Measurements from ENCODE around the gene BDH1.

Gene BDH1

DNA sequence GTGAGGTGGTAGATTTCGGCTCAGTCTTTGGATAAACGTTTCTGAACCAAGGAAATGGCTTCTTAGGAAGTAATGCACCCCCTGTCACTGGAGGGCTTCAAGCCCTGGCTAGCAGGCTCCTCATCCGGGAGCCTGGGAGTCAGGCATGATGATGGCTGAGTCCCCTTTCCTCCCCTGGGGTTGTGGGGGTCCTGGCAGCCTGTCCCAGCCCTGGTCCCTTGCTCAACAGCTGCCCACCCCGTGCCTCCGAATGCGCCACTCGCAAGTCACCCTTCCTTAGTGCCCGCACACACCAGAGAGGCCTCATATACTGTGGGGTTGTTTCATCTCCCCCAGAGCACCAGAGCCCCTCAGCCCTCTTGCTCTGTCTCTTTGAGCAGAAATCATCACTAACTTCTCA is 48.2 kb downstream of the BDH1 start:
- DNase-seq (ENCODE audit: low read depth in 4 of 4, low spot score in 1 of 4), result no peak

DNA sequence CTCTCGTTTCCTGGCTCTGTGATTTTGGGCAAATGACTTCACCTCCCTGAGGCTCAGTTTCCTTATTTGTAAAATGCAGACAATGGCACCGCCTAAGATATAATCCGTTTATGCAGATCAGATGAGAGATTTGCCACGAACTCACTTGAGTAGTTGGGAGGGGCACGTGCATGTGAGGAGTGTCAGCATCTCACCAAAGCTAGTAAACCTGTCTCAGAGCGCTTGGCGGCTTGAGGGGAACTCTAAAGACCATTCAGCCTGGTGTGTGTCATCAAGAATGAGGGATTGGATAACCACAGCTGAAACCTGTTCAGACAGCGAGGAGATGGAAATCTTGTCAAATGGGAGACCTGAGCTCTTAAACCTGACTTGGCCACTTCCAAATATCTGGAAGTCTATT is 48.7 kb downstream of the BDH1 start:
- no peak for DNase-seq (ENCODE audit: low read depth in 4 of 4, low spot score in 1 of 4)

DNA sequence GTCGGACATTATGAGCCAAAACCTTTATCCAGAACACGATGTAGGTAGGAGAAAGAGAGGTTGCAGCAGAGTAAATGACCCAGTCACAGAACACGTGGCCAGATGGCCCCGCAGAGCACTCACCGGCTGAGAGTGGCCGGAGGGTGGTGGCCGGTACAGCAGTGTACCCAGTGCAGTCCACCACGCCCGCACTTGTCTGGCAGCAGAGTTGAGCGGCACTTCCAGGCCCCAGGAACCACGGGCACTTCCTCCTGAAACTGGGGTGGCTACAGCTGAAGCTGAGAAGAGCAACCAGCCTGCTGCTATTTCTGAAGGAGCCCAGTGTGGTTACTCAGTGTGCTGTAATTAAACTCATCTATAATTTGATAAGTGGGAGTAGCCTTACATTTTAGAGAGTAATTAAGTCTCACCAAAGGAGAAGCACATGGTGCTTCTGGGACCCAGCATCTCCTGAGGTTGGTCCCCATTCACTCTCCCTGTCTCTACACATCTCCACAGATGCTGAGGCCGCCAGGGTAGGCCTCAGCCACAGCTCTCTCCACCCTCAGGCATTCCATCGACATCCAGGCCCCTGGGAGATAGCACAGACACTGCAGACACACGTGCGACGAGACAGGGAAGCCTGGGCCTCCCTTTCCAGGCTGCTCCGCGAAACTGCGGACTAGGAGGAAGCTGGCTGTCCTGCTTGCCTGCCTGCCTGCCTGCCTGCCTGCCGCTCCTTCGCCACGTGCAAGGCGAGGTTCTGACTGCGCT is 49.8 kb downstream of the BDH1 start:
- no peak for DNase-seq (ENCODE audit: low read depth in 4 of 4, low spot score in 1 of 4)

DNA sequence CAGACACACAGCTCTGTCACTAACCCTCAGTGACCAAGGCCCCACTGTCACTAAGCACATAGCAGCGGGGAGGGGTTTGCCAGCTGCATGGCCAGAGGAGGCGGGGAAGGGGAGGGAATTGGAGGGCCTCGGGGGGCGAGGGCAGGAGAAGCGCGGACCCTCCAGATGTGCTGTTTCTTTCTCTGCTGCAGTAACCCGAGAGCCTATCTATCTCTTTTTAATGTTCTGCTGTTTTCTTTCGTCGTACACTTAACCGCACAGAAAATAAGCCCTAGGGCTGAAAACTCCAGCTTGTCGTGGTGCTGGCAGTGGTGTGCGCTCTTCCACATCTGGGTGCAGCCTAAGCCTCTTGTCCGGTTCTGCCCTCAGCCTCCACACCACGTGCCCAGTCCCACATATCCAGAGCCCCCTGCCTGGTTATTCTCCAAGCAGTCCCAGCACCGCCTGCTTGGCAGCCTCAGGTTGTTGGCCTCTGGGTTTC is 51.1 kb downstream of the BDH1 start:
- DNase-seq (ENCODE audit: low read depth in 4 of 4, low spot score in 1 of 4), result no peak

DNA sequence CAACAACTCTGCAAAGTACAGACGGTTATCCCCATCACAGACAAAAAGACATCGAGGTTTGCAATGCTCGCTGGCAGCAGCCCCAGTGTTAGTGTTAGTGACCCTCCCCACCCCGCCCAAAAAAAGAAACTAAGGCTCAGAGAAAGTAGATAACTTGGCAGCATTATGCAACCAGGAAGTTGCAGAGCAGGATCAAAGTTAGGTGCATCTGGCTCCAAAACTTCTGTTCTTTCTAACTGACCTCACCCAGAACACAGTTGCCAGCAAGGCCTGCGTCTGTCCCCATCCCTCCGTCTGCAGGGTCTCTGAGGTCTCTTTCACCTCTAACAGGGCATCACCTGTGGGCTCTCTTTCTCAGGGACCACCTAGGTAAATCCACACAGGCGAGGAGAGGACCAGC is 51.5 kb downstream of the BDH1 start:
- DNase-seq (ENCODE audit: low read depth in 4 of 4, low spot score in 1 of 4), result no peak

DNA sequence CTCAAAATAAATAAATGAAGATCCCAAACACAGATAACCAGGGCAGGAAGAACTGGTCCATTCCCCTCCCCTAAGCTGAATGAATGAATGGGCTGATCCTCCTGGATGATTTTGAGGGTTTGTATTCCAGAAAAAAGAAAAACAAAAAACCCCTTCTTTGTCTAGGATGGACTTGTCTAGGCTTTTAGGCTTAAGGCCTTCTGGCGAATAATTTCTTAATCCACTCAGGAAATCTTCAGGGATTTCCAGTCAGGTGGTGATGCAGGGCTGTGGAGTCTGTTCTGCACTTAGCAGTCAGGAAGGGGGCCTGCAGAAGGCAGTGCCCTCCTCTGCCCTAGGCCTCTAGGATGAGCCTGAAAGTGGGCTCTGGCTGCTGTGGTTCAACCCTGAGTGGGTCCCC is 52.1 kb downstream of the BDH1 start:
- no peak for DNase-seq (ENCODE audit: low read depth in 4 of 4, low spot score in 1 of 4)

DNA sequence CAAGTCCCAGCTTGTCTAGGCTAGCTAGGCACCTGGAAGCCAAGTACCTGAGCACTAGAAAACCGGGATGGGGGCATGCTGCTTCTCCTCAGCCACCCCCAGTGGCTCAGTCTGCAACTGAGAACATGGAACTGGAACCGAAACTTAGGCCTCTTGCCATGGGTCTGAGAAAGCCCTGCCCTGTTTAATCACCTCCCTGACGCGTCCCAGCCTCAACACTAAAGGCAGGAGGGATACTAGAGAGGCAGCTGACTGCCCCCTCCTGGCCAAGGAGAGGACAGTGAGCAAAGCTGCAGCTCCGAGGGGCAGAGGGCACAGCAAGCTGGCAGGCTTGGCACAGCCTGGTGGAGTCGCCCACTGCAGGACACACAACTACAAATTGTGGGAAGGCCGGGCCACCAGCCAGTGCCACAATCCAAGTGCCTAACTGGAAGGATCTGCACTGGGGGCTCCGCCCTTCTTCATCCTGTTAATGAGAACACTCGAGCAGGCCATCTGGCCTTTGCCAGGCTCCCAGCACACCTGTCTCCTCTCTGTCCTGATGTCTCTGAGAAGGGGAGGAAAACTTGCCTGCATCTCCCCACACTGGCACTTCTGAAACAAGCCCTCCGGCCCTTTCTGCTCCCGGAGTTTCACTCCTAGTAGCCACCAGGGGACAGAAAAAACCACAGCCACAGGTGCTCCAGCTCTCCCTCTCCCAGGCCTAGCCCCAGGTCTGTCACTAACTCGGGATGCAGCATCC is 53.7 kb downstream of the BDH1 start:
- peak in 2 of 4 experiments; percentile 14 to 44 for DNase-seq (ENCODE audit: low read depth in 4 of 4, low spot score in 1 of 4)

DNA sequence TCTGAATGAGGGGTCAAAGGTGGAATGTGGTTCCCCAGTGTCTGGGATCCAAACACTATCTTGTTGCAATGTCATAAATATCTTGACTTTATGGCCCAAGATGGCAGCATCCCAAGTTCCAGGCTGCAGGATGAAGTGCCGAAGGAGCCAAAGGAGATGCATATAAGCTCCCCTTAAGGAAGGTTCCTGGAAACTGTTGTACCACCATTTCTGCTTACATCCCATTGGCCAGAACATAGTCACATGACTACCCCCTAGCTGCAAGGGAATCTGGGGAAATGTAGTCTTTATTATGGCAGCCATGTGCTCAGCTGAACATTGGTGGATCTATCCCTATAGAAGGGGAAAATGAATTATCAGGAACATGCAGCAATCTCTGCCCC is 54.3 kb downstream of the BDH1 start:
- DNase-seq (ENCODE audit: low read depth in 4 of 4, low spot score in 1 of 4), result no peak

DNA sequence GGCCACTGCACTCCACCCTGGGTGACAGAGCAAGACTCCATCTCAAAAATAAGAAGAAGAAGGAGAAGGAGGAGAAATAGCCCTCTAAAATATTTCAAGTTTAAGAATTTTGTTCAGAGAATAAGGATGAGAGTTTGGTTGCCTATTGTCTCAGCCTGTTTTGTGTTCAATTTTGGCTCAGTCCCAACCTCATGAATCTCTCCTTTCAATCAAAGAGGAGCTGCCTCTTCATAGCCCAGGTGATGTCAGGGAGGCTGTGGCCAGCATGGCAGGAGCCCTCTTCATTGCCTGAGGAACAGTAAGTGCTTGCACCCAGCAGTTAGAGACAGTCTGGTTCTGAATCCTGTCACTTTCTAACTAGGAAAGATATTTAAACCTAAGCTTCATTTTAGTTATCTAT is 55.0 kb downstream of the BDH1 start:
- DNase-seq (ENCODE audit: low read depth in 4 of 4, low spot score in 1 of 4), result no peak

DNA sequence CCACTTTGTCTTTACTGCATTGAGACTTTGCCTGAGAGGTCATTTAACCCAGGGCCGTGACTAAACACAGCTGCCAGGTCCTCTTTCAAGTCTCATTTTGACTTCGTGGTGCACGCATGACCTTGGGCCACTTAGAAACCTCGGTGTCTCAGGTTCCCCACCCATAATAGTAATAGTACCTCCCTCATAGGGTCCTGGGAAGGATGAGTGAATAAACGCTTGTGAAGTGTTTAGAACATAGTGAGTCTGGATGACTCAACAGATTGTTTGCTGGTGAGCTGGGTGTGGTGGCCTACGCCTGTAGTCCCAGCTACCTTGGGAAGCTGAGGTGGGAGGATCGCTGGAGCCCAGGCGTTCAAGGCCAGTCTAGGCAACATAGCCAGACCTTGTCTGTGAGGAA is 56.3 kb downstream of the BDH1 start:
- no peak for DNase-seq (ENCODE audit: low read depth in 4 of 4, low spot score in 1 of 4)

DNA sequence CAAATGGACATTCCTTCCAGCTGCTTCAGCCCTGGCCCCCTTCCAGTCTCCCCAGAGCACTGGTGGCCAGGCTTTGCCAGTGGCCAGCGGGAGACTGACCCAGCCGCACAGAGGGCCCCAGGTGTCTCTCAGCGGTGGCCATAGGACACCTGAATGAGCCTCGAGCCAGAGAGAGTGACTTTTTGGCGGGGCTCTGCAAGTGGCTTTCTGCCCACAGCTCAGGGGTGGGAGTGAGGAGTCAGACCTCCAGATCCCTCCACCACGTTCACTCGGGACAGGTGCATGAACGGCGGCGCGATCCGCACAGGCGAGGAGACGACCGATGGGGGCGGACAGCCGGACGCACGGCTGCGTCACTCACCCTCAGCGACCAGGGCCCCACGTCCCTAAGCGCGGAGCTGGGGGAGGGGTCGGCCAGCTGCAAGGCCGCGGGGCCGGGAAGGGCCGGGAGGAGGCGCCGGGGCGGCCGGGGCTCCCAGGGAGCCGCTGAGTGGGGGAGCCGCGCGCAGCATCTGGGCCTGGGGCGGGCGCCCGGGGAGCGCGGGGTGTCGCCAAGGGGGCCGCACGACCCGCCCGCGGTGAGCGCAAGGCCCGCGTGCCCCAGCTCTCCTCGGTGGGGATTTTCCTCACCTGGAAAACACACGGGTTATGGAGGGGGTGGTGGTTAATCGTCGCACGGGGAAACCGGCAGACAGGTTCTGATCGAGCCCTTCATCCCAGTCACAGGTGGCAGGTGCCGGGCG is 57.1 kb downstream of the BDH1 start:
- DNase-seq (ENCODE audit: low read depth in 4 of 4, low spot score in 1 of 4), result no peak

DNA sequence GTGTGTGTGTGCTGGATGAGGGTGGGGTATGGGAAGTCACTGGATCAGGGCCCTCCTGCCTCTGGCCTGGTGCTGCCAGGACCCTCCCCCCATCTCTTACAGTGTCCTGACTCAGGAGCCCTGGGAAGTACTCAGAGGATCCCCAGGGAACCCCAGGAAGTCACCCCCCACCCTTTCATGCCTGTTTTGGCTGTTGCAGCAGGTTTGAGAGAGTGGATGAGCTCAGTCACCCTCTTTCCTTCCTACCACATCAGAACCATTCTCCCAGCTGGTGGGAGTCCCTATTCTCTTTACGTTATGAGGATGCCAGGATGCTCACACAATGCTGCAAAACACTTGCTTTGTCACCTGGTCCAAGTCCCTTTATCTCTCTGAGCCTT is 59.0 kb downstream of the BDH1 start:
- DNase-seq (ENCODE audit: low read depth in 4 of 4, low spot score in 1 of 4), result no peak

DNA sequence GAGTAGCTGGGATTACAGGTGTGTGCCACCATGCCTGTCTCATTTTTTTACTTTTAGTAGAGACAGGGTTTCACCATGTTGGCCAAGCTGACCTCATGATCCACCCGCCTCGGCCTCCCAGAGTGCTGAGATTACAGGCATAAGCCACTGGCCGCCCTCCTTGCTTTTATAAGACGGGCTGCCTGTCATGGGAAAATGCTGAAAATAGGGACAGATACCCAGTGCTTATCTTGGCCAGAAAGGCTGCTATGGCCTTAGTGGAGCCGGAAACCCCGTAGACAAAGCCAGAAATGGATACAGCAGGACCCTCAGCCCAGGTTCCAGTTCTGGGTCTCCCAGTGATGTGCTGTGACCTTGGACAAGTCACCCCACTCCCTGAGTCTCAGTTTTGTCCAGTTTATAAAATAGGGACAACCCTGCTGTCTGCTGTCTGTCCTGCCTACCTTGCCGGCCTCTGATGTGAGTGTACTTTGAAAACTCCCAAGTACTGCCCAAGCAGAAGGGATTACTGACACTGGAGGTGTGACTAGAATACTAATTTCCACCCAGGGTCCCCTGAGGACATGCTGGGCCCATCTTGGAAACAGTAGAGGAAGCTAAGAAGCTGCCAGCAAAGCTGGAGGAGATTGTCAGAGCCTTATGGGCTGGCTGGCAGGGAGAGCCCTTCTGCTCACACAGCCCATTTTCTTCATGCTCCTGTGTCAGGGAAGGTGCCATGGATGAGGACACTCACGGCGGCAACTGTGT is 59.6 kb downstream of the BDH1 start:
- no peak for DNase-seq (ENCODE audit: low read depth in 4 of 4, low spot score in 1 of 4)

DNA sequence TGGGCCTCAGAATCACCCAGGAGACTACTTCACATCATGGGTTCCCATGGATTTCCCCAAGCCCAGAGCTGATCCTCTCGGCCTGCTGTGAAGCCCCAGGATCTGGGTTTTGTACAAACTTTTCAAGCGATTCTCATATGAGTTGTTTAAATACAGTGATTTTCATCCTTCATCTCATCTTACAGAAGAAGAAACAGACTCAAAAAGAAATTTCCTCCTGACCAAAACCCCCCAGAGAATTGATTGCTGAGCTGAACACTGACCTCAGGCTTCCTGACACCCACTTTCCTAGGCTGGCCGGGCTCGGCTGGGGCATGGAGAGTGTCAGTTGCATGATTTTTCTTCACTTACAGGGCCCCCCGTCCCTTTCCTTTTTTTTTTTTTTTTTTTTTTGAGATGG is 60.3 kb downstream of the BDH1 start:
- DNase-seq (ENCODE audit: low read depth in 4 of 4, low spot score in 1 of 4), result no peak

DNA sequence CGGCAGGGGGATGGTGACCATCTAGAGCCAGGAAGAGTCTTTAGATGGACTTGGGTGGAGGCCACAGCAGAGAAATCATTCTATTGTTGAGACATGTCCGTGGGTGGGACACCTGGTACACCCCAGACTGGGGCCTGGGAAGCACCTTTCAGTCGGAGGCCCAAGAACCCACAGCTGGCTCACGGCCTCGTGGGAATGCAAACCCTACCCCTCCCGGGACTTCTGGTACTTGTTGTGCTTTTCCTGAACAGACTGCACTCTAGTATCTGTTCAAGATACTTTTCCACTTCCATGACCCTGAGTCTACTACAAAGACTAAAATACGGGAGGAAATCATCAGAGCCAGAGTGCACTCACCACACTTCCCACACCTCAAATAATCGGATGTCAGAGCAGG is 60.7 kb downstream of the BDH1 start:
- no peak for DNase-seq (ENCODE audit: low read depth in 4 of 4, low spot score in 1 of 4)

DNA sequence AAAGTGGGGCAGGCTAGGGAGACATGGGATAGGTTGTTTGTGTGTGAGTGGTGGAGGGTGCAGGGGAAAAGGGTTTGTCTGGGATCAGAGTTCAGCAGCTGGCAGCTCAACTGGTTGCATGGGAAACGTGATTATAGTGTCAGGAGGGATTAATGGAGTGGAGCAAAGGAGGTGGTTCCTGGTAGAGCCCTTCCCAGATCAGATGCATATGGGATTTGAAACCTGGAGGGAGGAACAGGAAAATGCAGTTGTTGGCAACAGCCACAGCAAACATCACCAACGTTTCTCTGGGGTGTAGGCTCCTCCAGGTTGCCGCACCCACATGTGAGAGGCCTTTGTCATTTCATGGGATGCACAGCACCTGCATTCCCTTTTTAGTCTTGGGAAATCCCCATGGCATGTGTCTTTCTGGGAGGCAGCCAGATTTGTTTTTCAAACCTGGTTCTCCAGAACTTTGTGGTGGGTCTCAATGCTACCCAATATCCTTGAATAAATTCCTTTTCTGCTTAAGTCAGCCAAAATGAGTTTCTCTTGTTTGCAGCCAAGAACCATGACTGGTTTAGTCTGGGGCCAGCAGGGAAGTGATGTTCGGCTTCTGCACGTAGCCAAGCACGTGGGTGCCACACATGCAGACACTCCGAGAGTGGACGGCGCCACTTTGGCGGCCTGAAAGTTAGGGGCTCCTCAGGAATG is 61.3 kb downstream of the BDH1 start:
- no peak for DNase-seq (ENCODE audit: low read depth in 4 of 4, low spot score in 1 of 4)

DNA sequence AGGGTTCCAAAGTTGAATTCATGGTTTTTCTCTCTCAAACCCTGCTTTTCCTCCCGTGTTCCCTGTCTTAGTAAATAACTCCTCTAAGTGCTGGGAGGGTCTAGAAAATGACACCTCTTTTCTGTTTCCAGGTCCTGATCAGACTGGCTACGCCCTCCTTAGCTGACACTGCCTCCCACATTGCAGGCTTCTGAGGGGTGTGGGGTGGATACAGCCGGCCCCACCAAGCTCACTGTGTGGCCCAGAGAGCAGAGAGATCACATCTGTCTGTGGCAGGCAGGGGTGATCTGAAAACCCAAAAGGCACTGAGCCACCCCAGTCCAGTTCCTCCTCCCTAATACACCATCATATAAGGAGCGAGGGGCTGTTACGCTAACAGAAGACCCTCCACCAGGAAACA is 62.7 kb downstream of the BDH1 start:
- DNase-seq (ENCODE audit: low read depth in 4 of 4, low spot score in 1 of 4), result no peak

DNA sequence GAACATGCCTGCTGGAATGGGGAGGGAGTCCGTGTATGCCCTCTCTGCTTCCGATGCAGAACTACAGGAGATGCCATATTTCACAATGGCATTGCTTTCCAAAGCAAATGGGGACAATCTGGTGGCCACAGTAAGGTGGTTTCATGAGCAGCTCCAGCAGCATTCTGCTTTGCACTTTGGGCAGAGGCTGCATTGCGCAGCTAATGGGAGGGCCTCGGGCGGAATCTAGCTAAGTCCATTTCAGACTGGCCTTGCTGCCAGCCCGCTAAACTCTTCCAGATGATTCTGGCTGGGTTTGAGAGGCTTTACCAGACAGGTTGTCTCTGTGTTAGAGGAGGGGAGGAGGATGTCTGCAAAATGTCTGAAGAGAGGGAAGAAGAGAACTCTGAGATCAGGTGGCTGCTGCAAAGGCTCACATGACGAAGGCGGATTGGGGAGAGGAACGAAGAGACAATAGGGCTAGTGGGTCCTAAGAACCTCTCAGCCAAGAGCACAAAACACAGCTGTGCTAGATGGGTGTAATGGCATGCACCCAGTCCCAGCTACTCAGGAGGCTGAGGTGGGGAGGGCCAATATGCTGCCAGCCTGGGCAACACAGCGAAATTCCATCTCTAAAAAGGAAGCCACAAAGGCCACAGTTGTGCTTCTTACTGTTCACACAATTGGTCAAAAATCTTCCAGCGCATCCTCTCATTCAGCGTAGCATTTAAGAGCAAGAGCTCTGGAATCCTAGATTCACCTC is 63.7 kb downstream of the BDH1 start:
- DNase-seq (ENCODE audit: low read depth in 4 of 4, low spot score in 1 of 4), result no peak

DNA sequence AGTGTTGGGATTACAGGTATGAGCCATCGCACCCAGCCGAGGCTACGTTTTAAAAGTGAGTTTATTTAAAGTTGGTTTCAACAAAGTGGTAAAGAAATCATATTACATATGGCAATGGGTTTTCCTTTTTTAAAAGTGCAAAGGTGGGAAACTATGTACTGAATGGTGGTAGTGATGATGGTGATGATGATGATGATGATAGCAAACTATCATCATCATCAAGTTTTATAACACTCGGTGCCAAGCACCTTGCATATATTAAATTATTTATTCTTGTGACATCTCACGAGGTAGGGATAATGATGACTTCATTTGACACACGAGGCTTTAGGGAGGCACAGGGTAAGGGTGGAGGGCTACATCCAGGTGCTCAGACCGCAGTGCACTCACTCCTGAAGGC is 64.3 kb downstream of the BDH1 start:
- no peak for DNase-seq (ENCODE audit: low read depth in 4 of 4, low spot score in 1 of 4)
